Neural crest cell (in vitro differentiated cells): ENCODE results near the gene RARA. TPM values are rescaled to one million over a fixed set of nuclear protein-coding genes. Genes with fewer than 3 reads are reported as not detected.

Source experiments
- DNase-seq: peaks from one replicate; pipeline ENCODE4 v3.0.0; 2021; ENCODE audit warnings: low read depth, mixed read lengths, low spot score
- H3K27ac Mint-ChIP-seq: one replicate; pipeline ENCODE4 v1.8.0; 2021; ENCODE audit warnings: mild to moderate bottlenecking, mixed read lengths; ENCODE audit not compliant: unreplicated experiment
- H3K27me3 Mint-ChIP-seq: 2 replicates; pipeline ENCODE4 v1.8.0; 2021; ENCODE audit warnings: low read depth, mild to moderate bottlenecking, mixed read lengths
- H3K36me3 Mint-ChIP-seq: 2 replicates; pipeline ENCODE4 v1.8.0; 2021; ENCODE audit warnings: low read depth, mild to moderate bottlenecking, mixed read lengths
- H3K4me1 Mint-ChIP-seq: 2 replicates; pipeline ENCODE4 v1.8.0; 2021; ENCODE audit warnings: mixed read lengths
- H3K4me3 Mint-ChIP-seq: one replicate; pipeline ENCODE4 v1.8.0; 2021; ENCODE audit warnings: mild to moderate bottlenecking, mixed read lengths
- H3K9me3 Mint-ChIP-seq: 2 replicates; pipeline ENCODE4 v1.8.0; 2021; ENCODE audit warnings: mixed read lengths
- CTCF ChIP-seq: fragments of 200-600 bp; sonication (generic); conservative IDR thresholded peaks from 2 replicates; pipeline ENCODE4 v1.5.0; 2021; ENCODE audit warnings: antibody characterized with exemption, mild to moderate bottlenecking
- total RNA-seq: library from RNA; stranded (reverse); gene quantifications from 2 replicates; pipeline ENCODE4 v1.2.1, GENCODE V29; 2021

The RARA gene
- total RNA-seq, 1 donor from 2014 or later: 25.9 TPM

DNA sequence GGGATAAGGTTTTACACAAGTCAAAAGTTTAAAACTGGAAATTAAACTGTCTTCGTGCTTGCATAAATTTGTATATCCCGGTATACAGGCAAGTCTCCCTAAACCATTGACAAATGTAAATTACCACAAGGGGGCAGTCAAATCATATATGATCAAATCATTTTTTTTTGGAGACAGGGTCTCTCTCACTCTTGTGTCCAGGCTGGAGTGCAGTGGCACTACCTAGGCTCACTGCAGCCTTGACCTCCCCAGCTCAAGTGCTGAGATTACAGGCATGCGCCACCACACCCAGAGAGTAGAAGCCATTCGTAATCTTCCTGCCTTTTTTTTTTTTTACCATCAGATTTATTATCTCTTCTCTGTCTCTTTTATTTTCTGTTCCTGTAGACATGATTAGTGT lies 90.2 kb downstream of the RARA start:
- Mint-ChIP-seq H3K4me1 (no peaks in the 10 kb centered on the region), H3K9me3 (no peaks in the 10 kb centered on the region), H3K36me3 (peaks cover 28% of the 10 kb centered on the region), H3K27ac (no peak overlapping the region), H3K4me3 (no peak overlapping the region), H3K27me3 (no peaks in the 10 kb centered on the region)
- TF ChIP-seq CTCF: peak; percentile 72
- DNase-seq: no peak

- Mint-ChIP-seq H3K36me3 (peaks cover 31% of the 10 kb centered on the region), H3K27me3 (no peaks in the 10 kb centered on the region), H3K4me1 (no peaks in the 10 kb centered on the region), H3K27ac (no peak overlapping the region), H3K4me3 (no peak overlapping the region), H3K9me3 (no peaks in the 10 kb centered on the region)
- no peak for TF ChIP-seq CTCF
- no peak for DNase-seq
These were observed 93.7 kb downstream of the RARA start for GRCh38 chr17:40402668-40403067.

DNA sequence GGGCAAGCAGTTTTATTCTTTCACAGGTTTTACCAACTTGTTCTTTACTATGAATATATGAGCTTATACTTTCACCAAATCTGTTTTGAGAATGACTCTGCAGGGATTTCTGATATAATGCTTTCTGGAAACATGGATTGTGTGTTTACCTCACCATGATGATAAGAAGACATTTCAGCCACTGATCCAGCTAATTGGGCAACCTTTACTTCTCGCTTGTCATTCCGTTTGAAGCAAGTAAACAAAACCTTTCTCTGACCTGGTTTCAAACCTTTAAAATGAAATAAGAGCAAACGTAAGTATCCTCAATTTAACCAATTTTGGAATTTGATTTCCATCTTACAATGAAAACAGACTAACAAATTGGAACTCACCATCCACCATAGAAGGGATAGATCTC lies 95.0 kb downstream of the RARA start:
- DNase-seq: no peak
- H3K27me3 Mint-ChIP-seq: no peaks in the 10 kb centered on the region
- TF ChIP-seq CTCF: no peak
- H3K4me1 Mint-ChIP-seq: no peaks in the 10 kb centered on the region
- H3K9me3 Mint-ChIP-seq: no peaks in the 10 kb centered on the region
- peaks cover 31% of the 10 kb centered on the region for H3K36me3 Mint-ChIP-seq
- no peak overlapping the region for H3K27ac Mint-ChIP-seq
- H3K4me3 Mint-ChIP-seq: no peak overlapping the region

Other genes with a start within 250 kb of the RARA start
- 15.0 and 15.3 TPM in 2 replicates for gene THRA, start 246.2 kb upstream of the RARA start, total RNA-seq
- 2.5 and 2.8 TPM in 2 replicates for gene NR1D1, start 208.6 kb upstream of the RARA start, total RNA-seq
- gene MSL1, start 187.2 kb upstream of the RARA start, total RNA-seq: 147 and 153 TPM in 2 replicates
- gene CASC3, start 168.6 kb upstream of the RARA start, total RNA-seq: 130 and 138 TPM in 2 replicates
- gene RAPGEFL1, start 131.7 kb upstream of the RARA start, total RNA-seq: 23.3 and 24.1 TPM in 2 replicates
- 28.7 and 30.2 TPM in 2 replicates for gene WIPF2, start 89.9 kb upstream of the RARA start, total RNA-seq
- 94.5 and 104 TPM in 2 replicates for gene CDC6, start 21.3 kb upstream of the RARA start, total RNA-seq
- 0.34 TPM in 1 of 2 replicates, not detected in the other for gene GJD3, start 55.6 kb downstream of the RARA start, total RNA-seq
- gene TOP2A, start 108.7 kb downstream of the RARA start, total RNA-seq: 295 and 302 TPM in 2 replicates
- gene IGFBP4, start 134.3 kb downstream of the RARA start, total RNA-seq: 56.1 and 56.7 TPM in 2 replicates
- gene TNS4, start 192.4 kb downstream of the RARA start, total RNA-seq: not detected in 2 replicates